GM23338 (cell line): ENCODE results near the gene HSPG2. TPM values are rescaled to one million over a fixed set of nuclear protein-coding genes. Genes with fewer than 3 reads are reported as not detected.

Experiments
- ATAC-seq: fragments of 200-7000 bp; cut with Tn5 transposase; 3 replicates; pipeline ENCODE4 v1.9.1; 2020
- DNase-seq: peaks from one replicate; pipeline ENCODE4 v3.0.0-alpha.2; 2015; ENCODE audit warnings: low spot score
- H2AFZ ChIP-seq: fragments of 200-600 bp; sonication (generic); 2 replicates; pipeline ENCODE4 v1.8.0; 2016; ENCODE audit warnings: antibody characterized with exemption, mild to moderate bottlenecking, moderate library complexity
- H3F3A ChIP-seq: fragments of 200-600 bp; sonication (generic); replicated peaks from 2 replicates; pipeline ENCODE4 v1.8.0; 2017; ENCODE audit warnings: antibody characterized with exemption, mixed run types, low read depth
- H3K27ac ChIP-seq: fragments of 200-600 bp; sonication (generic); 2 replicates; pipeline ENCODE4 v1.6.1; 2016; ENCODE audit warnings: low read depth
- H3K27me3 ChIP-seq: fragments of 200-600 bp; sonication (generic); 2 replicates; pipeline ENCODE4 v1.8.0; 2016; ENCODE audit warnings: mild to moderate bottlenecking, mixed run types, moderate library complexity; ENCODE audit not compliant: insufficient read depth
- H3K36me3 ChIP-seq: fragments of 200-600 bp; sonication (generic); 2 replicates; pipeline ENCODE4 v1.8.0; 2016; ENCODE audit warnings: mild to moderate bottlenecking; ENCODE audit not compliant: insufficient read depth
- H3K4me1 ChIP-seq: fragments of 200-600 bp; sonication (generic); 2 replicates; pipeline ENCODE4 v1.8.0; 2016; ENCODE audit warnings: mild to moderate bottlenecking, moderate library complexity; ENCODE audit not compliant: insufficient read depth
- H3K4me2 ChIP-seq: fragments of 200-600 bp; sonication (generic); 2 replicates; pipeline ENCODE4 v1.7.1; 2017; ENCODE audit warnings: mixed run types
- H3K4me3 ChIP-seq: fragments of 200-600 bp; sonication (generic); 2 replicates; pipeline ENCODE4 v1.6.1; 2016; ENCODE audit warnings: mixed run types
- H3K79me2 ChIP-seq: fragments of 200-600 bp; sonication (generic); replicated peaks from 2 replicates; pipeline ENCODE4 v1.8.0; 2017; ENCODE audit warnings: mild to moderate bottlenecking; ENCODE audit not compliant: insufficient read depth
- H3K9me2 ChIP-seq: fragments of 200-600 bp; sonication (generic); 2 replicates; pipeline ENCODE4 v1.8.0; 2017; ENCODE audit not compliant: insufficient read depth
- H4K20me1 ChIP-seq: fragments of 200-600 bp; sonication (generic); replicated peaks from 2 replicates; pipeline ENCODE4 v1.8.0; 2017; ENCODE audit warnings: mild to moderate bottlenecking; ENCODE audit not compliant: insufficient read depth
- H3K27ac Mint-ChIP-seq: 2 replicates; pipeline ENCODE4 v1.8.0; 2020; ENCODE audit warnings: inconsistent platforms, mild to moderate bottlenecking, moderate library complexity, mixed read lengths
- H3K27me3 Mint-ChIP-seq: 3 replicates; pipeline ENCODE4 v1.8.0; 2022; ENCODE audit warnings: low read depth, mild to moderate bottlenecking, moderate library complexity, mixed read lengths, inconsistent platforms; ENCODE audit not compliant: insufficient read depth, poor library complexity
- H3K36me3 Mint-ChIP-seq: 3 replicates; pipeline ENCODE4 v1.8.0; 2021; ENCODE audit warnings: low read depth, mild to moderate bottlenecking, inconsistent platforms, moderate library complexity, mixed read lengths
- H3K4me1 Mint-ChIP-seq: 3 replicates; pipeline ENCODE4 v1.8.0; 2020; ENCODE audit warnings: mild to moderate bottlenecking, inconsistent platforms, mixed read lengths
- H3K4me3 Mint-ChIP-seq: 3 replicates; pipeline ENCODE4 v1.8.0; 2021; ENCODE audit warnings: moderate library complexity, mild to moderate bottlenecking, inconsistent platforms, mixed read lengths
- H3K9me3 Mint-ChIP-seq: 3 replicates; pipeline ENCODE4 v1.8.0; 2020; ENCODE audit warnings: moderate library complexity, mild to moderate bottlenecking, inconsistent platforms, mixed read lengths
- CREB1 ChIP-seq: fragments of 250-450 bp; sonication (Bioruptor Pico); IDR thresholded peaks from 2 replicates; pipeline ENCODE4 v1.5.0; 2020; ENCODE audit warnings: low read depth, mild to moderate bottlenecking, moderate library complexity
- EZH2 ChIP-seq: fragments of 200-600 bp; sonication (generic); IDR thresholded peaks from one replicate; pipeline ENCODE4 v1.8.0; 2017; ENCODE audit warnings: antibody characterized with exemption, mild to moderate bottlenecking, low read depth; ENCODE audit not compliant: unreplicated experiment
- JUNB ChIP-seq: IDR thresholded peaks from one replicate; pipeline ENCODE4 v1.6.1; 2016; ENCODE audit warnings: antibody characterized with exemption; ENCODE audit not compliant: unreplicated experiment
- STAT1 ChIP-seq: IDR thresholded peaks from one replicate; pipeline ENCODE4 v1.6.1; 2016; ENCODE audit warnings: antibody characterized with exemption; ENCODE audit not compliant: unreplicated experiment
- ZNF114 ChIP-seq: fragments of 250-450 bp; sonication (Bioruptor Pico); IDR thresholded peaks from 2 replicates; pipeline ENCODE4 v1.5.0; 2020; ENCODE audit warnings: mild to moderate bottlenecking, moderate library complexity
- ZNF331 ChIP-seq: fragments of 250-450 bp; sonication (Bioruptor Pico); IDR thresholded peaks from 2 replicates; pipeline ENCODE4 v1.5.0; 2020; ENCODE audit warnings: low read depth, mild to moderate bottlenecking, moderate library complexity
- polyA plus RNA-seq: library from polyadenylated mRNA; unstranded; fragments of >200 nt; fragmentation: Nextera tagmentation; extraction: Ambion mirVana; gene quantifications from 2 replicates; pipeline ENCODE4 v1.2.1, GENCODE V29; 2016
- total RNA-seq: library from RNA; depleted of rRNA; stranded (reverse); fragments of >200 nt; shearing (Covaris generic); gene quantifications from 2 replicates; pipeline ENCODE4 v1.2.3, GENCODE V29; 2014
- TF ChIP-seq, protein P1 (sequence below): IDR thresholded peaks from one replicate; pipeline ENCODE4 v1.6.1; 2018; ENCODE audit warnings: antibody characterized with exemption; ENCODE audit not compliant: unreplicated experiment
- TF ChIP-seq, protein P2 (sequence below): IDR thresholded peaks from 2 replicates; pipeline ENCODE4 v1.6.1; 2016; ENCODE audit warnings: antibody characterized with exemption

HSPG2 gene
- total and polyA plus RNA-seq, 2 experiments from 2014 or later, result 14.9 to 70.8 TPM

DNA sequence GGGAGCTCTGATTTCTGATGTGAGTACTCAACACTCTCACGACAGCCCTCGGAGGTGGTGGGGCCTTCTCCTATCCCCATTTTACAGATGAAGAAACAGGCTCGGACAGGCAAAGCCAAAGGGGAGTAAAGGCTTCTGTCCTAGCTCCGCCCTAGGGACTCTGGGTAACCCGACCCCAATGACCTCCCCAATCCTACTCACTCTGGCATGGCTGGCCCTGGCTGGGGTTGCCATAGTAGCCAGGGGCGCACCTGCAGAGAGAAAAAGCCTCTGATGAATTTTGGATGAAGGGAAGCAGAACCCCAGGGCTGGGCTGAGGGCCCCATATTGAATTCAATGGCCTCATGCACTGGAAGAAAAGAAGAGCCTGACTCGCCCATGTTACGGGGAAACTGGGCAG lies 63.9 kb downstream of the HSPG2 start (continued):
- TF ChIP-seq JUNB, result no peak
- TF ChIP-seq, protein P1, sequence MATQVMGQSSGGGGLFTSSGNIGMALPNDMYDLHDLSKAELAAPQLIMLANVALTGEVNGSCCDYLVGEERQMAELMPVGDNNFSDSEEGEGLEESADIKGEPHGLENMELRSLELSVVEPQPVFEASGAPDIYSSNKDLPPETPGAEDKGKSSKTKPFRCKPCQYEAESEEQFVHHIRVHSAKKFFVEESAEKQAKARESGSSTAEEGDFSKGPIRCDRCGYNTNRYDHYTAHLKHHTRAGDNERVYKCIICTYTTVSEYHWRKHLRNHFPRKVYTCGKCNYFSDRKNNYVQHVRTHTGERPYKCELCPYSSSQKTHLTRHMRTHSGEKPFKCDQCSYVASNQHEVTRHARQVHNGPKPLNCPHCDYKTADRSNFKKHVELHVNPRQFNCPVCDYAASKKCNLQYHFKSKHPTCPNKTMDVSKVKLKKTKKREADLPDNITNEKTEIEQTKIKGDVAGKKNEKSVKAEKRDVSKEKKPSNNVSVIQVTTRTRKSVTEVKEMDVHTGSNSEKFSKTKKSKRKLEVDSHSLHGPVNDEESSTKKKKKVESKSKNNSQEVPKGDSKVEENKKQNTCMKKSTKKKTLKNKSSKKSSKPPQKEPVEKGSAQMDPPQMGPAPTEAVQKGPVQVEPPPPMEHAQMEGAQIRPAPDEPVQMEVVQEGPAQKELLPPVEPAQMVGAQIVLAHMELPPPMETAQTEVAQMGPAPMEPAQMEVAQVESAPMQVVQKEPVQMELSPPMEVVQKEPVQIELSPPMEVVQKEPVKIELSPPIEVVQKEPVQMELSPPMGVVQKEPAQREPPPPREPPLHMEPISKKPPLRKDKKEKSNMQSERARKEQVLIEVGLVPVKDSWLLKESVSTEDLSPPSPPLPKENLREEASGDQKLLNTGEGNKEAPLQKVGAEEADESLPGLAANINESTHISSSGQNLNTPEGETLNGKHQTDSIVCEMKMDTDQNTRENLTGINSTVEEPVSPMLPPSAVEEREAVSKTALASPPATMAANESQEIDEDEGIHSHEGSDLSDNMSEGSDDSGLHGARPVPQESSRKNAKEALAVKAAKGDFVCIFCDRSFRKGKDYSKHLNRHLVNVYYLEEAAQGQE, result no peak

DNA sequence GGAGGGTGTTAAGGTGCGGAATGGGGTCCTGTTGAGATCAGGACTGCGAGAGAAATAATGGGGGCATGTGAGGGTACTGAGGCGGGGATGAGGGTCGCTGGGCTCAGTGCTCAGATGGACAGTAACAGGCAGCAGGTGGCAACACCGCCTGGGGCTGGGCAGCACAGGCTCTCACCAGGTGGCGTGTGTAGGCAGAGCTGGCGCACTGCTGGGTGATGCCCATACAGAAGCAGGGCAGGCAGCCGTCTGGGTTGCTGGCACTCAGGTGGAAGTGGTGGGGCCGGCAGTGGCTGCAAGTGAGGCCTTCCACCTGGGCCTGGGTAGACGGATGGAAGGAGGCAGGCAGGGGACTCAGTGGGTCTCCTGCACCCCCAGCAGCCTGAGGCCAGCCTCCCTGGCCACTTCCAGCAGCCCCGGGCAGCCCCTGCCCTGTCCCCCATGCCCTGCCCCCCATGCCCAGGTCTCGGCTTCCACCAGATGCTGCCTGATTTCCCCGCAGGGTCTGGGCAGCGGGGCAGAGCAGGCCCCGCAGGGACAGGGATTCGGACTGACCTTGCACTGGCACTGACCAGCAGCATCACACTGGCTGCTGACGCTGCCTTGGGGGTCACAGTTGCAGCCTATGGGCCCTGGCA lies 64.5 kb downstream of the HSPG2 start:
- Histone ChIP-seq H3K4me1 (no peaks in the 10 kb centered on the region), H2AFZ (no peak overlapping the region), H3K4me3 (no peak overlapping the region), H3K9me2 (no peaks in the 10 kb centered on the region), H3K4me2 (no peak overlapping the region), H3K27me3 (no peaks in the 10 kb centered on the region), H4K20me1 (no peaks in the 10 kb centered on the region), H3K79me2 (no peaks in the 10 kb centered on the region), H3K27ac (no peak overlapping the region), H3K36me3 (peaks cover 6% of the 10 kb centered on the region), H3F3A (no peaks in the 10 kb centered on the region)
- Mint-ChIP-seq H3K36me3 (peaks cover 31% of the 10 kb centered on the region), H3K27ac (no peak overlapping the region; the same call in 1 of the 2 replicates), H3K4me1 (peaks cover 8% of the 10 kb centered on the region), H3K27me3 (peaks cover 5% of the 10 kb centered on the region), H3K4me3 (no peak overlapping the region), H3K9me3 (no peaks in the 10 kb centered on the region)
- no peak for DNase-seq
- ATAC-seq, result no peak
- TF ChIP-seq ZNF331 (CRISPR knock-in tag) (no peak), EZH2 (no peak), CREB1 (CRISPR knock-in tag) (no peak)
- TF ChIP-seq, protein P1, result no peak

DNA sequence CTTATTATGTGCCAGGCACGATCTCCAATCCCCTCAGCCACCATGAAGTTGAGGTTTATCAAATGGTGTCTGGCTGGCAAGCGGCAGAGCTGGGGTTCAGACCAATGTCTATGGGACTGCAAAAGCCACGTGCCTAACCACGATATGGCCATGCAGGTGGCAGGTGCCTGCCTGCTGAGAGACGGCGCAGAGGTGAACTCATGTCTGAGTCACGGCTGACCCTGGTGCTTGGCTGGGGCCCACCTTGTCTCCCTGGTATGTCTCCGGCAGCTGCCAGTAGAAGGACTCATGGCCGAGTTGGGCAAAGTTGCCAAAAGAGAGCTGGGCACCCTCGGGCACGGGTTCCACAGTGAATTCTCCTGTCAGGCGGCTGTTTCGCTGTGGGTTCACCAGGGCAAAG lies 65.2 kb downstream of the HSPG2 start:
- Histone ChIP-seq H3K4me1 (no peaks in the 10 kb centered on the region), H3F3A (no peaks in the 10 kb centered on the region), H2AFZ (no peak overlapping the region), H3K27me3 (no peaks in the 10 kb centered on the region), H3K9me2 (no peaks in the 10 kb centered on the region), H3K36me3 (peaks cover 6% of the 10 kb centered on the region), H3K4me2 (no peak overlapping the region), H3K4me3 (no peak overlapping the region), H4K20me1 (no peaks in the 10 kb centered on the region), H3K27ac (no peak overlapping the region), H3K79me2 (no peaks in the 10 kb centered on the region)
- Mint-ChIP-seq H3K27me3 (peaks cover 5% of the 10 kb centered on the region), H3K27ac (no peak overlapping the region; the same call in 1 of the 2 replicates), H3K4me3 (no peak overlapping the region), H3K4me1 (peaks cover 8% of the 10 kb centered on the region), H3K36me3 (peaks cover 30% of the 10 kb centered on the region), H3K9me3 (no peaks in the 10 kb centered on the region)
- DNase-seq, result no peak
- no peak for ATAC-seq
- TF ChIP-seq ZNF114 (CRISPR knock-in tag), result no peak
- TF ChIP-seq, protein P1, result no peak
- TF ChIP-seq CREB1 (CRISPR knock-in tag), result no peak
- no peak for TF ChIP-seq STAT1
- TF ChIP-seq, protein P2, sequence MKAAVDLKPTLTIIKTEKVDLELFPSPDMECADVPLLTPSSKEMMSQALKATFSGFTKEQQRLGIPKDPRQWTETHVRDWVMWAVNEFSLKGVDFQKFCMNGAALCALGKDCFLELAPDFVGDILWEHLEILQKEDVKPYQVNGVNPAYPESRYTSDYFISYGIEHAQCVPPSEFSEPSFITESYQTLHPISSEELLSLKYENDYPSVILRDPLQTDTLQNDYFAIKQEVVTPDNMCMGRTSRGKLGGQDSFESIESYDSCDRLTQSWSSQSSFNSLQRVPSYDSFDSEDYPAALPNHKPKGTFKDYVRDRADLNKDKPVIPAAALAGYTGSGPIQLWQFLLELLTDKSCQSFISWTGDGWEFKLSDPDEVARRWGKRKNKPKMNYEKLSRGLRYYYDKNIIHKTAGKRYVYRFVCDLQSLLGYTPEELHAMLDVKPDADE, result no peak
- TF ChIP-seq EZH2, result no peak
- no peak for TF ChIP-seq ZNF331 (CRISPR knock-in tag)
